ENCODE data around the gene POLQ. TPM values are rescaled to one million over a fixed set of nuclear protein-coding genes. Genes with fewer than 3 reads are reported as not detected.
A peak's percentile ranks its signal among the peaks of the same experiment; 100 is the strongest.
"Not testable (repeated sequence)": the region's sequence is repeated elsewhere in the genome, so short reads cannot be mapped to it uniquely, and the experiment has no call there.

POLQ gene
- 0.56 TPM for total RNA-seq
- long read RNA-seq: 0 reads

- H3K36me3 ChIP-seq: no peaks in the 10 kb centered on the region
- TF ChIP-seq CTCF (IDR thresholded peaks at IDR 0.05): no peak
- peak within 1 kb of the TSS; percentile 63 for H3K4me3 ChIP-seq
- no peaks in the 10 kb centered on the region for H3K9me3 ChIP-seq
- intact Hi-C loops (cut with DNase I): no loop called here
- peaks cover 8% of the 10 kb centered on the region for H3K4me1 ChIP-seq
- peak within 1 kb of the TSS; percentile 80 for H3K27ac ChIP-seq
- peak; percentile 94 for DNase-seq
- H3K27me3 ChIP-seq (ENCODE audit: low read depth): no peaks in the 10 kb centered on the region
- ATAC-seq: peak; percentile 99 to 100
These were observed at the start of gene POLQ for GRCh38 chr3:121545574-121546455. TSS of gene POLQ (minus strand) at chr3:121545988. CDS start at chr3:121545877, 111 bp downstream.

GRCh38 chr3:121594850-121595249 is 49.1 kb upstream of the POLQ start:
- ATAC-seq (no peak), DNase-seq (no peak)
- H3K27ac ChIP-seq: no peak overlapping the region

GRCh38 chr3:121593806-121594205 is 48.0 kb upstream of the POLQ start:
- H3K4me1 ChIP-seq; DNase-seq; intact Hi-C loops (cut with DNase I); ATAC-seq; H3K4me3 ChIP-seq; H3K27ac ChIP-seq; H3K9me3 ChIP-seq; H3K36me3 ChIP-seq; H3K27me3 ChIP-seq (ENCODE audit: low read depth): not testable (repeated sequence)

More at GRCh38 chr3:121594850-121595249, 49.1 kb upstream of the POLQ start:
- TF ChIP-seq CTCF (IDR thresholded peaks at IDR 0.05): no peak
- Histone ChIP-seq H3K4me3 (no peak overlapping the region), H3K4me1 (no peaks in the 10 kb centered on the region), H3K36me3 (no peaks in the 10 kb centered on the region), H3K9me3 (no peaks in the 10 kb centered on the region), H3K27me3 (ENCODE audit: low read depth) (no peaks in the 10 kb centered on the region)
- intact Hi-C loops (cut with DNase I): no loop called here

- Histone ChIP-seq H3K4me3 (no peak within 1 kb of the TSS), H3K4me1 (no peaks in the 10 kb centered on the region), H3K36me3 (no peaks in the 10 kb centered on the region), H3K27ac (no peak within 1 kb of the TSS), H3K9me3 (no peaks in the 10 kb centered on the region), H3K27me3 (ENCODE audit: low read depth) (no peaks in the 10 kb centered on the region)
- DNase-seq: no peak
- ATAC-seq: no peak
- intact Hi-C loops (cut with DNase I): no loop called here
- no peak for TF ChIP-seq CTCF (IDR thresholded peaks at IDR 0.05)
These were observed 47.3 kb upstream of the POLQ start, which contains the start of gene FBXO40 for GRCh38 chr3:121592856-121593702. TSS of gene FBXO40 (plus strand) at chr3:121593379. CDS start at chr3:121620576, 27,197 bp downstream.

- Histone ChIP-seq H3K4me1 (no peaks in the 10 kb centered on the region), H3K36me3 (no peaks in the 10 kb centered on the region), H3K9me3 (no peaks in the 10 kb centered on the region), H3K4me3 (no peak overlapping the region), H3K27ac (no peak overlapping the region), H3K27me3 (ENCODE audit: low read depth) (no peaks in the 10 kb centered on the region)
- TF ChIP-seq CTCF (IDR thresholded peaks at IDR 0.05): no peak
- ATAC-seq (no peak), DNase-seq (no peak)
- intact Hi-C loops (cut with DNase I): no loop called here
These were observed 38.6 kb upstream of the POLQ start for GRCh38 chr3:121584418-121584817.

Measured in lower lobe of right lung (tissue), 2 donors.